GM12801 (cell line): Measurements from ENCODE around the gene DNM3.

Source experiments
- CTCF ChIP-seq: IDR thresholded peaks from one replicate; pipeline ENCODE4 v1.5.1; 2011; ENCODE audit warnings: control low read depth; ENCODE audit not compliant: insufficient read length; ENCODE audit errors: extremely low read depth

DNM3 gene

GRCh38 chr1:172108161-172108893, 267.0 kb downstream of the DNM3 start:
- no peak for TF ChIP-seq CTCF

- no peak for TF ChIP-seq CTCF
Measured at GRCh38 chr1:172109359-172109758, 268.1 kb downstream of the DNM3 start.

GRCh38 chr1:172112576-172112975, 271.3 kb downstream of the DNM3 start:
- no peak for TF ChIP-seq CTCF

- no peak for TF ChIP-seq CTCF
Measured at GRCh38 chr1:172117800-172118199, 276.5 kb downstream of the DNM3 start.

DNA sequence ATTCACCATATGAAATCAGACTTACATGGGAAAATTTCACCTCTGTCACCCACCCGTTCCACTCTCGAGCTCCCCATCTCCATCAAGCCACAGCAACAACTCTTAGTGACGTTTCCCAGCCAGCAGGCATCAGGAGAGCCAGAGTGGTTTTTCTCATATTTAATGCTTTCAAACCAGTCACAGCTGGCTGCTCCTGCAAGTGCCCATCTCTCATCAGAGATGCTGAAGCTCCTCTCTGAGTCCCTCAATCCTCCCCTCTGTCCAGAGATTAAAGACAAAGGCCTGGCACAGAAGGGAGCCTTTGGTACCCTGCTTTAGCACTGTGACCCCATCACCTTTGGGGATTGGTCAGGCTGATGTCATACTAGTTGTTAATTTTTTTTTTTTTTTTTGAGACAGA, 277.3 kb downstream of the DNM3 start:
- no peak for TF ChIP-seq CTCF

DNA sequence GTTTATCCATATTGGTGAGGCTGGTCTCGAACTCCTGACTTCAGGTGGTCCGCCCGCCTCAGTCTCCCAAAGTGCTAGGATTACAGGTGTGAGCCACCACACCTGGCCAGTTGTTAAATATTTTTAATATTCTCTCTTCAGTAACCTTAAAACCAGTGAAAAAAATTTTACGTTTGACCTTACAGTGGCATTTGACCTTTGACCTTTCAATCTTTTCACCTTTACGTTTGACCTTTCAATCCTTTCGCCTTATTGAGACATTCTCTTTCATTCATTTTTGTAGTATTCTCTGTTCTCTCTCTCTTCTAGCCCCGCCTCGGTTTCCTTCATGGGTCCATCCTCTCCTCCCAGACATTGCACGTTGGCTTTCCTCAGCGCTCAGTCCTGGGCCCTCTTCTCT, 277.9 kb downstream of the DNM3 start:
- TF ChIP-seq CTCF, result no peak

GRCh38 chr1:172120381-172120780, 279.1 kb downstream of the DNM3 start:
- no peak for TF ChIP-seq CTCF
